Suprapubic skin (tissue), 4 donors: ENCODE measurements around the gene GREM1. TPM values are rescaled to one million over a fixed set of nuclear protein-coding genes. Genes with fewer than 3 reads are reported as not detected.

Experiments
- DNase-seq, 2 donors: peaks; one replicate each; pipeline ENCODE4 v3.0.0-alpha.2; 2019; ENCODE audit warnings: low spot score in 2 of 2
- H3K27ac ChIP-seq: fragments of 200-600 bp; sonication (generic); one replicate; pipeline ENCODE4 v1.5.1; 2019
- H3K27me3 ChIP-seq: fragments of 200-600 bp; sonication (generic); one replicate; pipeline ENCODE4 v1.5.1; 2019
- H3K36me3 ChIP-seq: fragments of 200-600 bp; sonication (generic); one replicate; pipeline ENCODE4 v1.5.1; 2019
- H3K4me1 ChIP-seq: fragments of 200-600 bp; sonication (generic); one replicate; pipeline ENCODE4 v1.5.1; 2019
- H3K4me3 ChIP-seq: fragments of 200-600 bp; sonication (generic); one replicate; pipeline ENCODE4 v1.5.1; 2019; ENCODE audit warnings: mild to moderate bottlenecking
- H3K9me3 ChIP-seq: fragments of 200-600 bp; sonication (generic); one replicate; pipeline ENCODE4 v1.5.1; 2019
- CTCF ChIP-seq, 2 donors: fragments of 200-600 bp in 1 of 2; fragments of 450-650 bp in 1 of 2; sonication (generic) in 1 of 2; IDR thresholded peaks; one replicate each; pipeline ENCODE4 v1.5.1; 2016 to 2019; ENCODE audit warnings: antibody characterized with exemption in 2 of 2, mild to moderate bottlenecking in 1 of 2, moderate library complexity in 1 of 2
- EP300 ChIP-seq: sonication (generic); formaldehyde crosslinking; IDR thresholded peaks from one replicate; pipeline ENCODE4 v1.6.1; 2017; ENCODE audit warnings: antibody characterized with exemption
- POLR2A ChIP-seq, 2 donors: fragments of 450-650 bp; IDR thresholded peaks; one replicate each; pipeline ENCODE4 v1.6.1; 2017; ENCODE audit warnings: antibody characterized with exemption in 2 of 2, mild to moderate bottlenecking in 2 of 2, moderate library complexity in 2 of 2
- POLR2AphosphoS5 ChIP-seq, 3 donors: sonication (generic); formaldehyde crosslinking; IDR thresholded peaks; one replicate each; pipeline ENCODE4 v1.6.1; 2017; ENCODE audit warnings: antibody characterized with exemption in 3 of 3
- WGBS: methylation state at CpG from one replicate; pipeline ENCODE4 v1.1.5; 2018; 5-methylcytosine and 5-hydroxymethylcytosine counted together
- total RNA-seq, 4 donors: library from RNA; depleted of rRNA; stranded (reverse); fragments of >200 nt; gene quantifications; one replicate each; pipeline ENCODE4 v1.1.0, GENCODE V29; 2016

Gene GREM1
- total RNA-seq: 1 to 10 TPM in 3 of 4 donors, under 1 TPM in 1; 0.85 to 3.6 (median 1.6) TPM

DNA sequence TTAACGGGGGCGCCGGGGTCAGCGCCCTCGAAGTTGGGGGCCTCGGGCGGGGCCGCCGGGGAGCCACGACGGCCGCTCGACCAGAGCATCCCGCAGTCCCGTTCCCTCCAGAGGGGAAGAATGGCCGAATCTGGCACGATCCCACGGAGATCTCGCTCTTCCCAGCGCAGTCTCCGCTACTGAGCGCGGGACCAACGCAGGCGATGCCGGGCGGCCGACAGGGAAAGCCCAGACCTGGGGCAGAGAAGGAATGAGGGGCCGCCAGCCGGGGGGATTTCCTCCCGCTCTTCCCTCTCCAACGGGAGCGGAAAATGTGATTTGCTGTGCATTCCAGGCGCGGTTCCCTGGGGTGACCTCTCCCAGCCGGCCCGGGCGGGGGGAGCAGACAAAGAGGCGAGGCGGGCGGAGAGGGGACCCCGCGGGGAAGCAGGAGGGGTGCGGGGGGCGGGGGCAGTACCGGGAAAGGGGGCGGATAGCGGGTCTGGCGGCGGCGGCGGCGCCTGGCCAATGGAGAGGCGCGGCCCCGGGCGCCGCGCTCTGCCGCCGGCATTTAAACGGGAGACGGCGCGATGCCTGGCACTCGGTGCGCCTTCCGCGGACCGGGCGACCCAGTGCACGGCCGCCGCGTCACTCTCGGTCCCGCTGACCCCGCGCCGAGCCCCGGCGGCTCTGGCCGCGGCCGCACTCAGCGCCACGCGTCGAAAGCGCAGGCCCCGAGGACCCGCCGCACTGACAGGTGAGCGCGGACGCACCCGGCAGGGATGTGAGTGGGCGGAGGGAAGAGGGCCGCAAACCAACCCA is at the start of gene GREM1:
Gene GREM1, plus strand, starts transcription at position 579 of the 801 bp plus-strand sequence. CDS start 12,687 bp downstream, outside the sequence.
- no peaks in the 10 kb centered on the region for H3K36me3 ChIP-seq
- peak within 1 kb of the TSS; percentile 57 for H3K27ac ChIP-seq
- peak in 1 of 2 donors; percentile 73 for DNase-seq
- TF ChIP-seq CTCF (IDR thresholded peaks at IDR 0.05) (no peak), POLR2AphosphoS5 (IDR thresholded peaks at IDR 0.05) (no peak), POLR2A (IDR thresholded peaks at IDR 0.05) (no peak), EP300 (no peak)
- peaks cover 29% of the 10 kb centered on the region for H3K4me1 ChIP-seq
- H3K4me3 ChIP-seq: peak within 1 kb of the TSS; percentile 50
- WGBS: 0% methylated on average over 9 of the region's 99 CpGs
- H3K9me3 ChIP-seq: no peaks in the 10 kb centered on the region
- H3K27me3 ChIP-seq: peaks cover 69% of the 10 kb centered on the region

DNA sequence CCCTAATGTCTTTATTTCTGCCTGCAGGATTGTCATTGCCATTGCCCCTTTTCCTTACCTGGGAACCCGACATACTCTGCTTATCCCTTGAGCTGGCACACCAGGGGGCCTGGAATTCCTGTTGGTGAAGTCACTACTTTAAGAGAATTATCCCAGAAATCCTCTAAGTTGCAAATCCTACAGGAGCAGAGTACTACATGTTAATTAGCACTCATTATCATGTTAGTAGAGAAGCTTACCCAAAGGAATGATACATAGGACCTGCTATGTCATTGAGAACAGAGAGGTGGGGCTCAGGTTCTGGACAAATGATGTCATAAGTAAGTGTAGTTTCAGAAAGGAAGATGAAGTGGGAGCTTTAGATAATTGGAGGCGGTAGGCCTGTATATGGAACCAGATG is 48.9 kb upstream of the GREM1 start:
- no peak overlapping the region for H3K27ac ChIP-seq
- H3K9me3 ChIP-seq: no peaks in the 10 kb centered on the region
- no peak overlapping the region for H3K4me3 ChIP-seq
- no peaks in the 10 kb centered on the region for H3K36me3 ChIP-seq
- TF ChIP-seq CTCF (IDR thresholded peaks at IDR 0.05): no peak
- TF ChIP-seq EP300: no peak
- TF ChIP-seq POLR2A (IDR thresholded peaks at IDR 0.05): no peak
- TF ChIP-seq POLR2AphosphoS5 (IDR thresholded peaks at IDR 0.05): no peak
- no peak for DNase-seq
- 98% methylated on average over 2 of the region's 2 CpGs for WGBS
- H3K4me1 ChIP-seq: peaks cover 20% of the 10 kb centered on the region
- no peaks in the 10 kb centered on the region for H3K27me3 ChIP-seq

- no peak overlapping the region for H3K4me3 ChIP-seq
- H3K27ac ChIP-seq: peak overlapping the region; percentile 71
- no peaks in the 10 kb centered on the region for H3K27me3 ChIP-seq
- peaks cover 20% of the 10 kb centered on the region for H3K4me1 ChIP-seq
- WGBS: 30% methylated on average over 5 of the region's 5 CpGs
- no peaks in the 10 kb centered on the region for H3K36me3 ChIP-seq
- no peaks in the 10 kb centered on the region for H3K9me3 ChIP-seq
- peak in 2 of 3 donors; percentile 38 to 45 for TF ChIP-seq POLR2AphosphoS5 (IDR thresholded peaks at IDR 0.05)
- TF ChIP-seq CTCF (IDR thresholded peaks at IDR 0.05): no peak
- DNase-seq: peak; percentile 83
These were observed 47.8 kb upstream of the GREM1 start for GRCh38 chr15:32669896-32670611.

- H3K36me3 ChIP-seq: no peaks in the 10 kb centered on the region
- no peaks in the 10 kb centered on the region for H3K27me3 ChIP-seq
- H3K9me3 ChIP-seq: no peaks in the 10 kb centered on the region
- H3K4me3 ChIP-seq: no peak overlapping the region
- 59% methylated on average over 3 of the region's 3 CpGs for WGBS
- no peak for TF ChIP-seq CTCF (IDR thresholded peaks at IDR 0.05)
- no peak for TF ChIP-seq POLR2A (IDR thresholded peaks at IDR 0.05)
- TF ChIP-seq EP300: no peak
- TF ChIP-seq POLR2AphosphoS5 (IDR thresholded peaks at IDR 0.05): no peak
- no peak for DNase-seq
- H3K27ac ChIP-seq: peak overlapping the region; percentile 71
- peaks cover 22% of the 10 kb centered on the region for H3K4me1 ChIP-seq
These were observed 47.2 kb upstream of the GREM1 start for GRCh38 chr15:32670623-32671022.
